DND-41 (cell line): ENCODE data around the gene MEGF11.

Source experiments
- EZH2 ChIP-seq: IDR thresholded peaks from 3 replicates; pipeline ENCODE4 v1.6.1; 2012; ENCODE audit warnings: borderline replicate concordance, low read depth, mild to moderate bottlenecking, moderate library complexity, low read length, inconsistent platforms; ENCODE audit not compliant: severe bottlenecking
- TF ChIP-seq, protein P1 (sequence below): IDR thresholded peaks from 2 replicates; pipeline ENCODE4 v1.5.1; 2012; ENCODE audit warnings: borderline replicate concordance, low read length, moderate library complexity, mild to moderate bottlenecking; ENCODE audit not compliant: poor library complexity, severe bottlenecking; ENCODE audit errors: extremely low read depth

- TF ChIP-seq, protein P1, sequence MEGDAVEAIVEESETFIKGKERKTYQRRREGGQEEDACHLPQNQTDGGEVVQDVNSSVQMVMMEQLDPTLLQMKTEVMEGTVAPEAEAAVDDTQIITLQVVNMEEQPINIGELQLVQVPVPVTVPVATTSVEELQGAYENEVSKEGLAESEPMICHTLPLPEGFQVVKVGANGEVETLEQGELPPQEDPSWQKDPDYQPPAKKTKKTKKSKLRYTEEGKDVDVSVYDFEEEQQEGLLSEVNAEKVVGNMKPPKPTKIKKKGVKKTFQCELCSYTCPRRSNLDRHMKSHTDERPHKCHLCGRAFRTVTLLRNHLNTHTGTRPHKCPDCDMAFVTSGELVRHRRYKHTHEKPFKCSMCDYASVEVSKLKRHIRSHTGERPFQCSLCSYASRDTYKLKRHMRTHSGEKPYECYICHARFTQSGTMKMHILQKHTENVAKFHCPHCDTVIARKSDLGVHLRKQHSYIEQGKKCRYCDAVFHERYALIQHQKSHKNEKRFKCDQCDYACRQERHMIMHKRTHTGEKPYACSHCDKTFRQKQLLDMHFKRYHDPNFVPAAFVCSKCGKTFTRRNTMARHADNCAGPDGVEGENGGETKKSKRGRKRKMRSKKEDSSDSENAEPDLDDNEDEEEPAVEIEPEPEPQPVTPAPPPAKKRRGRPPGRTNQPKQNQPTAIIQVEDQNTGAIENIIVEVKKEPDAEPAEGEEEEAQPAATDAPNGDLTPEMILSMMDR: no peak
- TF ChIP-seq EZH2: no peak
Measured at GRCh38 chr15:65969865-65970816, 283.4 kb downstream of the MEGF11 start.
